Glutamatergic neuron (in vitro differentiated cells): ENCODE measurements around the gene USP36. TPM values are rescaled to one million over a fixed set of nuclear protein-coding genes. Genes with fewer than 3 reads are reported as not detected.

ENCODE experiments used
- DNase-seq: peaks from one replicate; pipeline ENCODE4 v3.0.0; 2022
- H3K27ac Mint-ChIP-seq: one replicate; pipeline ENCODE4 v1.8.0; 2020; ENCODE audit warnings: mild to moderate bottlenecking, mixed read lengths, inconsistent platforms; ENCODE audit not compliant: unreplicated experiment
- H3K27me3 Mint-ChIP-seq: one replicate; pipeline ENCODE4 v1.8.0; 2020; ENCODE audit warnings: mild to moderate bottlenecking, moderate library complexity, mixed read lengths, inconsistent platforms; ENCODE audit not compliant: unreplicated experiment
- H3K36me3 Mint-ChIP-seq: one replicate; pipeline ENCODE4 v1.8.0; 2020; ENCODE audit warnings: mild to moderate bottlenecking, mixed read lengths, inconsistent platforms; ENCODE audit not compliant: unreplicated experiment
- H3K4me1 Mint-ChIP-seq: one replicate; pipeline ENCODE4 v1.8.0; 2020; ENCODE audit warnings: mild to moderate bottlenecking, low read depth, mixed read lengths, inconsistent platforms; ENCODE audit not compliant: unreplicated experiment
- H3K4me3 Mint-ChIP-seq: one replicate; pipeline ENCODE4 v1.8.0; 2020; ENCODE audit warnings: mild to moderate bottlenecking, mixed read lengths, inconsistent platforms; ENCODE audit not compliant: unreplicated experiment
- H3K9me3 Mint-ChIP-seq: one replicate; pipeline ENCODE4 v1.8.0; 2020; ENCODE audit warnings: mild to moderate bottlenecking, moderate library complexity, mixed read lengths, inconsistent platforms; ENCODE audit not compliant: unreplicated experiment
- total RNA-seq: library from RNA; stranded (reverse); fragmentation: NEBNext Ultra II Directional; extraction: Animal tissue kit (Norgen Biotek cat#: 25700); gene quantifications from one replicate; pipeline ENCODE4 v1.2.1, GENCODE V29; 2021; ENCODE audit not compliant: unreplicated experiment
- TF ChIP-seq, protein P1 (sequence below): fragments of 200-600 bp; sonication (generic); IDR thresholded peaks from one replicate; pipeline ENCODE4 v1.5.0; 2021; ENCODE audit not compliant: partially characterized antibody, unreplicated experiment

USP36 gene
- total RNA-seq, 1 donor from 2014 or later = 45.3 TPM

GRCh38 chr17:78822552-78822951 lies 18.1 kb downstream of the USP36 start:
- H3K4me3 Mint-ChIP-seq = no peak overlapping the region
- TF ChIP-seq, protein P1, sequence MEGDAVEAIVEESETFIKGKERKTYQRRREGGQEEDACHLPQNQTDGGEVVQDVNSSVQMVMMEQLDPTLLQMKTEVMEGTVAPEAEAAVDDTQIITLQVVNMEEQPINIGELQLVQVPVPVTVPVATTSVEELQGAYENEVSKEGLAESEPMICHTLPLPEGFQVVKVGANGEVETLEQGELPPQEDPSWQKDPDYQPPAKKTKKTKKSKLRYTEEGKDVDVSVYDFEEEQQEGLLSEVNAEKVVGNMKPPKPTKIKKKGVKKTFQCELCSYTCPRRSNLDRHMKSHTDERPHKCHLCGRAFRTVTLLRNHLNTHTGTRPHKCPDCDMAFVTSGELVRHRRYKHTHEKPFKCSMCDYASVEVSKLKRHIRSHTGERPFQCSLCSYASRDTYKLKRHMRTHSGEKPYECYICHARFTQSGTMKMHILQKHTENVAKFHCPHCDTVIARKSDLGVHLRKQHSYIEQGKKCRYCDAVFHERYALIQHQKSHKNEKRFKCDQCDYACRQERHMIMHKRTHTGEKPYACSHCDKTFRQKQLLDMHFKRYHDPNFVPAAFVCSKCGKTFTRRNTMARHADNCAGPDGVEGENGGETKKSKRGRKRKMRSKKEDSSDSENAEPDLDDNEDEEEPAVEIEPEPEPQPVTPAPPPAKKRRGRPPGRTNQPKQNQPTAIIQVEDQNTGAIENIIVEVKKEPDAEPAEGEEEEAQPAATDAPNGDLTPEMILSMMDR = no peak
- H3K4me1 Mint-ChIP-seq = peaks cover 2% of the 10 kb centered on the region
- no peak for DNase-seq
- H3K36me3 Mint-ChIP-seq = no peaks in the 10 kb centered on the region
- peaks cover 7% of the 10 kb centered on the region for H3K27me3 Mint-ChIP-seq
- H3K9me3 Mint-ChIP-seq = peaks cover 1% of the 10 kb centered on the region
- no peak overlapping the region for H3K27ac Mint-ChIP-seq

GRCh38 chr17:78821961-78822360 lies 18.7 kb downstream of the USP36 start:
- Mint-ChIP-seq H3K9me3 (peaks cover 1% of the 10 kb centered on the region), H3K27me3 (peaks cover 7% of the 10 kb centered on the region), H3K4me3 (no peak overlapping the region), H3K36me3 (no peaks in the 10 kb centered on the region), H3K27ac (no peak overlapping the region), H3K4me1 (peaks cover 2% of the 10 kb centered on the region)
- DNase-seq = no peak
- TF ChIP-seq, protein P1 = no peak

- Mint-ChIP-seq H3K27ac (no peak overlapping the region), H3K36me3 (no peaks in the 10 kb centered on the region), H3K4me3 (no peak overlapping the region), H3K9me3 (peaks cover 1% of the 10 kb centered on the region), H3K27me3 (peaks cover 5% of the 10 kb centered on the region), H3K4me1 (peaks cover 2% of the 10 kb centered on the region)
- TF ChIP-seq, protein P1 = no peak
- DNase-seq = no peak
Observed at GRCh38 chr17:78820841-78821240, 19.8 kb downstream of the USP36 start.

DNA sequence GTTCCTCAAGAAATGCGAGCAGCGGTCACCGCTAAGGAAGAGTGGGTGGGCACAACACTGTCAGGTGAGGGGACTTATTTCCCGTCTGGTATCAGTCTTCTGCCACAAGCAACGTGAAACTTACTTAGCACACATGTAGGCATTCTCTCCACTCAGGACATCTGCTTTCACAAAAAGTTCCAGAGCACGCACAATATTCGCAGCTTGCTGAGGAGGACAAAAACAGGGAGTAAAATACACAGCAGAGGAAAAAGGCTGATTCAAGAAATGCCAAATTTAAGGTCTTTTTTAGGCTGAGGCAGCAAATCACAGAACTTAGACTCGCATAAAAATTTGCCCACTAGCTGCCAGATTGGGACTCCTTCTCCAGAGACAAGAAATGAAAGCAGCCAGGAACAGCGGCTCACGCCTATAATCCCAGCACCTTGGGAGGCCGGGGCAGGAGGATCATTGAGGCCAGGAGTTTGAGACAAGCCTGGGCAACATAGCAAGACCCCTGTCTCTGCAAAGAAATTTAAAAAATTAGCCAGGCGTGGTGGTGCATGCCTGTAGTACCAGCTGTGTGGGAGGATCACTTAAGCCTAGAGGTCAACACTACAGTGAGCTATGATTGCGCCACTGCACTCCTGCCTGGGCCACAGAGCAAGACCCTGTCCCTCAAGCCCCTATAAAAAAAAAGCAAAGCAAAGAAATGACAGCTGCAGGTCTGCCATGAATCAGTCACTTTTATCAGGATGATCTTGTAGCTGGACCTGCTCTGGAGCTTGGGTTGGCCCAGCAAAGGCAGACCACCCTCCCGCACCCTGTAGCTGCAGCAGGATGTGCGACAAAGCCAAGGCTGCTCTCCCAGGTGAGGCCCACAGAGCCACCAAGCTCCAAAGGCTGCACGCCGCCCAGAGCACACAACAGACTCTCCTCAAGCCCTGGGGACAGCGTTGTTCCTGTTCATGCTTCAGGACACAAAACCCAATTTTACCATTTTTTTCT lies 20.5 kb downstream of the USP36 start:
- Mint-ChIP-seq H3K4me3 (no peak overlapping the region), H3K27me3 (peaks cover 4% of the 10 kb centered on the region), H3K4me1 (peaks cover 2% of the 10 kb centered on the region), H3K36me3 (no peaks in the 10 kb centered on the region), H3K27ac (no peak overlapping the region), H3K9me3 (peaks cover 1% of the 10 kb centered on the region)
- TF ChIP-seq, protein P1 = no peak
- DNase-seq = no peak

- TF ChIP-seq, protein P1 = no peak
- H3K27me3 Mint-ChIP-seq = peaks cover 4% of the 10 kb centered on the region
- H3K27ac Mint-ChIP-seq = no peak overlapping the region
- no peaks in the 10 kb centered on the region for H3K36me3 Mint-ChIP-seq
- no peak for DNase-seq
- peaks cover 2% of the 10 kb centered on the region for H3K4me1 Mint-ChIP-seq
- H3K9me3 Mint-ChIP-seq = peaks cover 1% of the 10 kb centered on the region
- H3K4me3 Mint-ChIP-seq = no peak overlapping the region
Observed at GRCh38 chr17:78819402-78819801, 21.2 kb downstream of the USP36 start.
